B cell (primary cell): Measurements from ENCODE around the gene ITGA7.

Experiments
- CTCF ChIP-seq: fragments of 200-600 bp; IDR thresholded peaks from one replicate; pipeline ENCODE4 v1.8.0; 2022; ENCODE audit warnings: antibody characterized with exemption, mild to moderate bottlenecking
- EZH2 ChIP-seq: IDR thresholded peaks from 2 replicates; pipeline ENCODE4 v1.6.1; 2012; ENCODE audit warnings: borderline replicate concordance, low read depth, mild to moderate bottlenecking, moderate library complexity, low read length; ENCODE audit not compliant: insufficient read depth, poor library complexity, severe bottlenecking

GRCh38 chr12:55686366-55687010 lies 21.2 kb downstream of the ITGA7 start:
- no peak for TF ChIP-seq CTCF
- TF ChIP-seq EZH2: no peak
